Stimulated activated CD8-positive, alpha-beta memory T cell treated with anti-CD3 and anti-CD28 coated beads, Interleukin-12 subunit alpha, Interleukin-12 subunit beta, amount 100 ng/mL, for 4 hours (primary cell): ENCODE data around the gene PCDHB8.
"Not testable (repeated sequence)": the region's sequence is repeated elsewhere in the genome, so short reads cannot be mapped to it uniquely, and the experiment has no call there.

Source experiments
- DNase-seq: peaks from one replicate; pipeline ENCODE4 v3.0.0-alpha.2; 2020; ENCODE audit warnings: low read depth

PCDHB8 gene

DNA sequence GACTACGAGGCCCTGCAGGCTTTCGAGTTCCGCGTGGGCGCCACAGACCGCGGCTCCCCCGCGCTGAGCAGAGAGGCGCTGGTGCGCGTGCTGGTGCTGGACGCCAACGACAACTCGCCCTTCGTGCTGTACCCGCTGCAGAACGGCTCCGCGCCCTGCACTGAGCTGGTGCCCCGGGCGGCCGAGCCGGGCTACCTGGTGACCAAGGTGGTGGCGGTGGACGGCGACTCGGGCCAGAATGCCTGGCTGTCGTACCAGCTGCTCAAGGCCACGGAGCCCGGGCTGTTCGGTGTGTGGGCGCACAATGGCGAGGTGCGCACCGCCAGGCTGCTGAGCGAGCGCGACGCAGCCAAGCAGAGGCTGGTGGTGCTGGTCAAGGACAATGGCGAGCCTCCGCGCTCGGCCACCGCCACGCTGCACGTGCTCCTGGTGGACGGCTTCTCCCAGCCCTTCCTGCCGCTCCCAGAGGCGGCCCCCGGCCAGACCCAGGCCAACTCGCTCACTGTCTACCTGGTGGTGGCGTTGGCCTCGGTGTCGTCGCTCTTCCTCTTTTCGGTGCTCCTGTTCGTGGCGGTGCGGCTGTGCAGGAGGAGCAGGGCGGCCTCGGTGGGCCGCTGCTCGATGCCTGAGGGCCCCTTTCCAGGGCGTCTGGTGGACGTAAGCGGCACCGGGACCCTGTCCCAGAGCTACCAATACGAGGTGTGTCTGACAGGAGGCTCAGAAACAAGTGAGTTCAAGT lies 6.7 kb downstream of the PCDHB8 start:
- DNase-seq, result not testable (repeated sequence)

DNA sequence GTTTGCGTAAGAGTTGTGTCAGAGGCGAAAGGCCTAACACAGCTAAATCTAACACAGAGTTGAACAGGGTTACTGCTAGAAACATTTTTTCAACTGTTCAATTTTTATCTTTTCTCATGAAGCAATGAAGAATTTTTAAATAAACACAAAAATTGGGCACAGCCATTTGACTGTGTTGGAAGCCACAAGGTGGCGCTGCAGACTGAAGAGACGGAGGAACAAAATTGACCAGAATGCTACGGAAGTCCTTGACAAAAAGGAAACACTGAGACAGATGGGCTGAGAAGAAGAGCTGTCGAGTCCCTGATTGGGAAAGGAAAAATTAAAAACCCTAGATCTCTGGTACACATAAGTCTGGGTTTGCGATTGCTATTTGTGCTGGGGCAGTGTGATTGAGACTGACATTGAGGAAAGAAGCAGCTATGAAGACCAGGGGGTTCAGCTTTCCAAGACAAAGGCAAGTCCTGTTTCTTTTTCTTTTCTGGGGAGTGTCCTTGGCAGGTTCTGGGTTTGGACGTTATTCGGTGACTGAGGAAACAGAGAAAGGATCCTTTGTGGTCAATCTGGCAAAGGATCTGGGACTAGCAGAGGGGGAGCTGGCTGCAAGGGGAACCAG lies 9.4 kb downstream of the PCDHB8 start, which contains the start of gene PCDHB9:
Gene PCDHB9 (plus strand): TSS at position 265 of the 616 bp plus-strand sequence. CDS start 158 bp downstream, at position 423.
- no peak for DNase-seq

DNA sequence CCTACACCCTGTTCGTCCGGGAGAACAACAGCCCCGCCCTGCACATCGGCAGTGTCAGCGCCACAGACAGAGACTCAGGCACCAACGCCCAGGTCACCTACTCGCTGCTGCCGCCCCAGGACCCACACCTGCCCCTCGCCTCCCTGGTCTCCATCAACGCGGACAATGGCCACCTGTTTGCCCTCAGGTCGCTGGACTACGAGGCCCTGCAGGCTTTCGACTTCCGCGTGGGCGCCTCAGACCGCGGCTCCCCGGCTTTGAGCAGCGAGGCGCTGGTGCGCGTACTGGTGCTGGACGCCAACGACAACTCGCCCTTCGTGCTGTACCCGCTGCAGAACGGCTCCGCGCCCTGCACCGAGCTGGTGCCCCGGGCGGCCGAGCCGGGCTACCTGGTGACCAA lies 11.1 kb downstream of the PCDHB8 start:
- not testable (repeated sequence) for DNase-seq

DNA sequence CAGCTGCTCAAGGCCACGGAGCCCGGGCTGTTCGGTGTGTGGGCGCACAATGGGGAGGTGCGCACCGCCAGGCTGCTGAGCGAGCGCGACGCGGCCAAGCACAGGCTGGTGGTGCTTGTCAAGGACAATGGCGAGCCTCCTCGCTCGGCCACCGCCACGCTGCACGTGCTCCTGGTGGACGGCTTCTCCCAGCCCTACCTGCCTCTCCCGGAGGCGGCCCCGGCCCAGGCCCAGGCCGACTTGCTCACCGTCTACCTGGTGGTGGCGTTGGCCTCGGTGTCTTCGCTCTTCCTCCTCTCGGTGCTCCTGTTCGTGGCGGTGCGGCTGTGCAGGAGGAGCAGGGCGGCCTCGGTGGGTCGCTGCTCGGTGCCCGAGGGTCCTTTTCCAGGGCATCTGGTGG lies 11.5 kb downstream of the PCDHB8 start:
- not testable (repeated sequence) for DNase-seq

GRCh38 chr5:141192110-141192725 lies 14.6 kb downstream of the PCDHB8 start, which contains the start of gene PCDHB10:
Gene PCDHB10 (plus strand): TSS chr5:141192353. CDS start chr5:141192553, 200 bp downstream.
- no peak for DNase-seq

- DNase-seq, result not testable (repeated sequence)
Observed at GRCh38 chr5:141194332-141194731, 16.7 kb downstream of the PCDHB8 start.

DNA sequence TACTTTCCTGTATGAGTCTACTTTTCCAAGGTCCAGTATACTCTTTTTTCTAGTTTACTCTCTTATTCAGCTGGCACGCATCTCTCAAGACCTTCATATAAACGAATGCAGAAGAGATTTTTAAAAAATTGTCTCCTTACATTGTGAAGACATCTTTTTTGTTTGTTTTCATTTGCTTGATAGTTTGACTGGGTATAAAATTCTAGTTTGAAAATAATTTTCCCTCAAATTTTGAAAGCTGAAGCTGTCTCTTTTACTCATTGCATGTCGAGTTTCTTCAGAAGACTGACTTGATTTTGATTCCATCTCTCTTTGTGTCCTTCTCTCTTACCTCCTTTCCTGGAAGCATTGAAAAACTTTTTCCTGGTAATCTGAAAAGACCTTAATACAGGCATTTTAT lies 18.8 kb downstream of the PCDHB8 start:
- DNase-seq, result no peak

- DNase-seq, result no peak
Observed at GRCh38 chr5:141199359-141200235, 22.0 kb downstream of the PCDHB8 start, which contains the start of gene PCDHB11. Gene PCDHB11 (plus strand): TSS chr5:141199627. CDS start chr5:141199775, 148 bp downstream.

DNA sequence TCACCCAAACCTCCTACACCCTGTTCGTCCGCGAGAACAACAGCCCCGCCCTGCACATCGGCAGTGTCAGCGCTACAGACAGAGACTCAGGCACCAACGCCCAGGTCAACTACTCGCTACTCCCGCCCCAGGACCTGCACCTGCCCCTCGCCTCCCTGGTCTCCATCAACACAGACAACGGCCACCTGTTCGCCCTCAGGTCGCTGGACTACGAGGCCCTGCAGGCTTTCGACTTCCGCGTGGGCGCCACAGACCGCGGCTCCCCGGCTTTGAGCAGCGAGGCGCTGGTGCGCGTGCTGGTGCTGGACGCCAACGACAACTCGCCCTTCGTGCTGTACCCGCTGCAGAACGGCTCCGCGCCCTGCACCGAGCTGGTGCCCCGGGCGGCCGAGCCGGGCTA lies 23.5 kb downstream of the PCDHB8 start:
- DNase-seq, result not testable (repeated sequence)

DNA sequence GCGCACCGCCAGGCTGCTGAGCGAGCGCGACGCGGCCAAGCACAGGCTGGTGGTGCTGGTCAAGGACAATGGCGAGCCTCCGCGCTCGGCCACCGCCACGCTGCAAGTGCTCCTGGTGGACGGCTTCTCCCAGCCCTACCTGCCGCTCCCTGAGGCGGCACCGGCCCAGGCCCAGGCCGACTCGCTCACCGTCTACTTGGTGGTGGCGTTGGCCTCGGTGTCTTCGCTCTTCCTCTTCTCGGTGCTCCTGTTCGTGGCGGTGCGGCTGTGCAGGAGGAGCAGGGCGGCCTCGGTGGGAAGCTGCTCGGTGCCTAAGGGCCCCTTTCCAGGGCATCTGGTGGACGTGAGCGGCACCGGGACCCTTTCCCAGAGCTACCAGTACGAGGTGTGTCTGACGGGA lies 24.1 kb downstream of the PCDHB8 start:
- DNase-seq, result not testable (repeated sequence)

GRCh38 chr5:141208478-141208877 lies 30.9 kb downstream of the PCDHB8 start, which contains the start of gene PCDHB12:
Gene PCDHB12 (plus strand): TSS chr5:141208719. CDS start chr5:141208908, 189 bp downstream.
- no peak for DNase-seq

DNA sequence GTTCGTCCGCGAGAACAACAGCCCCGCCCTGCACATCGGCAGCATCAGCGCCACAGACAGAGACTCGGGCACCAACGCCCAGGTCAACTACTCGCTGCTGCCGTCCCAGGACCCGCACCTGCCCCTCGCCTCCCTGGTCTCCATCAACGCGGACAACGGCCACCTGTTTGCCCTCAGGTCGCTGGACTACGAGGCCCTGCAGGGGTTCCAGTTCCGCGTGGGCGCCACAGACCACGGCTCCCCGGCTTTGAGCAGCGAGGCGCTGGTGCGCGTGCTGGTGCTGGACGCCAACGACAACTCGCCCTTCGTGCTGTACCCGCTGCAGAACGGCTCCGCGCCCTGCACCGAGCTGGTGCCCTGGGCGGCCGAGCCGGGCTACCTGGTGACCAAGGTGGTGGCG lies 32.7 kb downstream of the PCDHB8 start:
- not testable (repeated sequence) for DNase-seq

GRCh38 chr5:141210849-141211248 lies 33.3 kb downstream of the PCDHB8 start:
- not testable (repeated sequence) for DNase-seq

GRCh38 chr5:141213656-141214339 lies 36.2 kb downstream of the PCDHB8 start, which contains the start of gene PCDHB13:
Gene PCDHB13 (plus strand): TSS chr5:141213919. CDS start chr5:141214124, 205 bp downstream.
- DNase-seq, result not testable (repeated sequence)

- DNase-seq, result not testable (repeated sequence)
Observed at GRCh38 chr5:141214583-141214982, 37.0 kb downstream of the PCDHB8 start.

- not testable (repeated sequence) for DNase-seq
Observed at GRCh38 chr5:141215504-141215903, 37.9 kb downstream of the PCDHB8 start.

GRCh38 chr5:141216035-141216434 lies 38.4 kb downstream of the PCDHB8 start:
- not testable (repeated sequence) for DNase-seq

GRCh38 chr5:141223112-141223783 lies 45.7 kb downstream of the PCDHB8 start, which contains the start of gene PCDHB14:
Gene PCDHB14 (plus strand): TSS chr5:141223343. CDS start chr5:141223506, 163 bp downstream.
- no peak for DNase-seq

- not testable (repeated sequence) for DNase-seq
Observed at GRCh38 chr5:141224844-141225243, 47.3 kb downstream of the PCDHB8 start.

DNA sequence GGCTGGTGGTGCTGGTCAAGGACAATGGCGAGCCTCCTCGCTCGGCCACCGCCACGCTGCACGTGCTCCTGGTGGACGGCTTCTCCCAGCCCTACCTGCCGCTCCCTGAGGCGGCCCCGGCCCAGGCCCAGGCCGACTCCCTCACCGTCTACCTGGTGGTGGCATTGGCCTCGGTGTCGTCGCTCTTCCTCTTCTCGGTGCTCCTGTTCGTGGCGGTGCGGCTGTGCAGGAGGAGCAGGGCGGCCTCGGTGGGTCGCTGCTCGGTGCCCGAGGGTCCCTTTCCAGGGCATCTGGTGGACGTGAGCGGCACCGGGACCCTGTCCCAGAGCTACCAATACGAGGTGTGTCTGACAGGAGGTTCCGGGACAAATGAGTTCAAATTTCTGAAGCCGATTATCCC lies 47.8 kb downstream of the PCDHB8 start:
- DNase-seq, result not testable (repeated sequence)
